Measurements from ENCODE around the gene TOR1AIP1.

TOR1AIP1 gene

DNA sequence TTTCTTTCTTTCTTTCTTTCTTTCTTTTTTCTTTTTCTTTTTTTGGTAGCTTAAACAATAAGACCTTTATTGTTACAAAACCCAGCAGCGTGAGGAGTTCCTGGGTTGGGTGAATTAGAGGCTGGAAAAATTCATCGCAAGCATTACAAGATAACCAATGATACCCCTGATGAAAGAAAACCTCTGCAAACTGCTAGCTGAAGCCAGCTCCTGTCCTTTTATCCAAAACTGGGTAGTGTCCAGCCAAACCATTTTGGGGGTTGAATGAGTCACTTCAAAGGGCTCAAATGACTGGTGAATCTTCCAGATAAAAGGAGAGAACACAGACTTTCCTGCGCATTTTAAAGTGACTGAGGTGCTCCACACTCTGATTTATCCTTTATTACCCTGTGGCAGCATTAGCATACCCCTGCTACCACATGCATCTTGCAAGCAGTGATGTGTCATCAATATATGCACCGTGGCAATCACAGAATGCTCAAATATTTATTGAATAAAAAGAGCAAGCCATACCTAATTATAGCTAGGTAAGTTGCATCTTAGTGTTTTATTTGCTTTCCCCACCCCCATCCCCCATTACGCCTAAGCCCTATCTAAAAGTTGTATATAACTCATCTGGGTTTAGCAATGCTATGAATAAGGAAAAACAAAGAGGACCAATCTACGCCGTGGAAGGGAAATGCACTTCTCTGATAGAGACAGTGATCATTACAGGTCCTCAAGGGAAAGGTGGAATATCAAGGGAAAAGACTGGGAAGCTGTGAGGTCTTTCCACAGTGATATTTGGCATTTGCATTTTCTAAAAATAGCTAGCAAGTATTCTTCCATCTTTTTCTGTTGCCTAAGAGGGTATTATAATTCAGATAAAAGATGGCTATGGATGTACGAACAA, 40.1 kb downstream of the TOR1AIP1 start:
- no peaks in the 10 kb centered on the region for H3K9me3 ChIP-seq (ENCODE audit: control insufficient read depth in 1 of 2, low read length in 2 of 2)
- peaks cover 17 to 26% of the 10 kb centered on the region in 2 donors for H3K36me3 ChIP-seq (ENCODE audit: control insufficient read depth in 1 of 2, insufficient read depth in 2 of 2, low read length in 2 of 2)
- H3K27me3 ChIP-seq (ENCODE audit: control insufficient read depth in 1 of 2, insufficient read depth in 2 of 2, low read length in 2 of 2): no peaks in the 10 kb centered on the region
- H3K27ac ChIP-seq (ENCODE audit: low read depth, low read length): no peak overlapping the region
- H3K4me1 ChIP-seq (ENCODE audit: control insufficient read depth in 1 of 2, insufficient read depth in 2 of 2, low read length in 2 of 2): no peaks in the 10 kb centered on the region
- no peak overlapping the region for H3K9ac ChIP-seq (ENCODE audit: low read depth in 1 of 2, low read length in 2 of 2)
- H3K4me3 ChIP-seq (ENCODE audit: low read depth in 1 of 2, low read length in 2 of 2): no peak overlapping the region

DNA sequence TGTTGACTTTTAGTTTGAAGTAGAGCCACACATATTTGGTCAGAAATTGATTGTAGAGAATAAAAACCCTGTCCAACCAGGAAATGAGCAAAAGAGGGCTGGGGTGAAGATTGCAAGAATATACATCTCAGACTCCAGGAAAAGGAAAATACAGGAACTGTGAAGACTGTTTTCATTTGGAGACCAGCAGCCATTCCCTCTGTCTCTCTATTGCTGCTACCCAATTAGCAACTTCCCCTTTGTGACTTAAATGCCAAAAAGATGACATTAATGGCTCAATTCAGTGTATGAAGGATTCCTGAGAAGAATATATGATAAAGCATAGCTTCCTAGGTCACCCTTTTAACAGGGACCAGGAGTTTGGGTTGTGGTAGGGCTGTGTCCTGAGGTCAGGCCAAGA, 40.9 kb downstream of the TOR1AIP1 start:
- no peaks in the 10 kb centered on the region for H3K4me1 ChIP-seq (ENCODE audit: control insufficient read depth in 1 of 2, insufficient read depth in 2 of 2, low read length in 2 of 2)
- peaks cover 9 to 18% of the 10 kb centered on the region in 2 donors for H3K36me3 ChIP-seq (ENCODE audit: control insufficient read depth in 1 of 2, insufficient read depth in 2 of 2, low read length in 2 of 2)
- no peaks in the 10 kb centered on the region for H3K27me3 ChIP-seq (ENCODE audit: control insufficient read depth in 1 of 2, insufficient read depth in 2 of 2, low read length in 2 of 2)
- H3K27ac ChIP-seq (ENCODE audit: low read depth, low read length): no peak overlapping the region
- H3K9me3 ChIP-seq (ENCODE audit: control insufficient read depth in 1 of 2, low read length in 2 of 2): no peaks in the 10 kb centered on the region
- H3K9ac ChIP-seq (ENCODE audit: low read depth in 1 of 2, low read length in 2 of 2): no peak overlapping the region
- H3K4me3 ChIP-seq (ENCODE audit: low read depth in 1 of 2, low read length in 2 of 2): no peak overlapping the region

DNA sequence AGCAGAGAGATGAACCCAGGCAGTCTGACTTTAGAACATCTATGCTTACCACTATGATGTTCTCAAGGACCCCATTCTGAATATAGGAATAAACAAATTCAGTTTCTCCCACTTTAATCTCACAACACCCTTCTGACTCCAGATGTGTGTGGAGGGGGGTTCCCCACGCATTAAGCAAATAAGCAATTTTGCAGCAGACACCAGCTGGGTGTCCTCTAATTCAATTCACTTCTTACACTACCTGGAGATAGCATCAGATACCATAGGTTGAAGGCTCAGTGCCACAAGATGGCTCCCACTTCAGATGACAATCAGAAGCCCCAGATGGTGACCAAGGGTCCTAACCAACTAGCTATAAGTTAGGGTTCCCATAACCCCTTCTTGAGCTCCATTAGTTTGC, 42.2 kb downstream of the TOR1AIP1 start:
- H3K9me3 ChIP-seq (ENCODE audit: control insufficient read depth in 1 of 2, low read length in 2 of 2): no peaks in the 10 kb centered on the region
- H3K9ac ChIP-seq (ENCODE audit: low read depth in 1 of 2, low read length in 2 of 2): no peak overlapping the region
- H3K27ac ChIP-seq (ENCODE audit: low read depth, low read length): no peak overlapping the region
- H3K27me3 ChIP-seq (ENCODE audit: control insufficient read depth in 1 of 2, insufficient read depth in 2 of 2, low read length in 2 of 2): no peaks in the 10 kb centered on the region
- H3K4me3 ChIP-seq (ENCODE audit: low read depth in 1 of 2, low read length in 2 of 2): no peak overlapping the region
- peaks cover under 1 to 7% of the 10 kb centered on the region in 2 donors for H3K36me3 ChIP-seq (ENCODE audit: control insufficient read depth in 1 of 2, insufficient read depth in 2 of 2, low read length in 2 of 2)
- no peaks in the 10 kb centered on the region for H3K4me1 ChIP-seq (ENCODE audit: control insufficient read depth in 1 of 2, insufficient read depth in 2 of 2, low read length in 2 of 2)

DNA sequence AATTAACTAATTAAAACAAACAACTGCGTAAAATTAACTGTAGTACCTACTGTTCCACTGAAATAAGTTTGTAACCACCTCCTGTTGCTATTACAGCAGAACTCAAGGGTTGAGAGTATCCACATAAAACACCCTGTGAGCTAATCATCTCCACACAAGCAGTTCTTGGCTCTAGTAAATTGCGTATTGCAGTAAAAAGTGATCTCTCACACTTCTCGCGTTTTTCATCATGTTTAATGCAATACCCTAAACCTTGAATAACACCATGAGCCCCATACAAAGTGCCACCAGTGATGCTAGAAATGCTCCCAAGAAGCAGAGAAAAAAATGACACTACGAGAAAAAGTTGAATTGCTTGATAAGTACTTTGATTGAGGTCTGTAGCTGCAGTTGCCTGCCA, 43.2 kb downstream of the TOR1AIP1 start:
- H3K9ac ChIP-seq (ENCODE audit: low read depth in 1 of 2, low read length in 2 of 2): no peak overlapping the region
- no peak overlapping the region for H3K27ac ChIP-seq (ENCODE audit: low read depth, low read length)
- H3K4me3 ChIP-seq (ENCODE audit: low read depth in 1 of 2, low read length in 2 of 2): no peak overlapping the region
- H3K36me3 ChIP-seq (ENCODE audit: control insufficient read depth in 1 of 2, insufficient read depth in 2 of 2, low read length in 2 of 2): peaks cover 0 to 4% of the 10 kb centered on the region in 2 donors
- H3K27me3 ChIP-seq (ENCODE audit: control insufficient read depth in 1 of 2, insufficient read depth in 2 of 2, low read length in 2 of 2): no peaks in the 10 kb centered on the region
- H3K4me1 ChIP-seq (ENCODE audit: control insufficient read depth in 1 of 2, insufficient read depth in 2 of 2, low read length in 2 of 2): peaks cover 0 to 4% of the 10 kb centered on the region in 2 donors
- H3K9me3 ChIP-seq (ENCODE audit: control insufficient read depth in 1 of 2, low read length in 2 of 2): no peaks in the 10 kb centered on the region

DNA sequence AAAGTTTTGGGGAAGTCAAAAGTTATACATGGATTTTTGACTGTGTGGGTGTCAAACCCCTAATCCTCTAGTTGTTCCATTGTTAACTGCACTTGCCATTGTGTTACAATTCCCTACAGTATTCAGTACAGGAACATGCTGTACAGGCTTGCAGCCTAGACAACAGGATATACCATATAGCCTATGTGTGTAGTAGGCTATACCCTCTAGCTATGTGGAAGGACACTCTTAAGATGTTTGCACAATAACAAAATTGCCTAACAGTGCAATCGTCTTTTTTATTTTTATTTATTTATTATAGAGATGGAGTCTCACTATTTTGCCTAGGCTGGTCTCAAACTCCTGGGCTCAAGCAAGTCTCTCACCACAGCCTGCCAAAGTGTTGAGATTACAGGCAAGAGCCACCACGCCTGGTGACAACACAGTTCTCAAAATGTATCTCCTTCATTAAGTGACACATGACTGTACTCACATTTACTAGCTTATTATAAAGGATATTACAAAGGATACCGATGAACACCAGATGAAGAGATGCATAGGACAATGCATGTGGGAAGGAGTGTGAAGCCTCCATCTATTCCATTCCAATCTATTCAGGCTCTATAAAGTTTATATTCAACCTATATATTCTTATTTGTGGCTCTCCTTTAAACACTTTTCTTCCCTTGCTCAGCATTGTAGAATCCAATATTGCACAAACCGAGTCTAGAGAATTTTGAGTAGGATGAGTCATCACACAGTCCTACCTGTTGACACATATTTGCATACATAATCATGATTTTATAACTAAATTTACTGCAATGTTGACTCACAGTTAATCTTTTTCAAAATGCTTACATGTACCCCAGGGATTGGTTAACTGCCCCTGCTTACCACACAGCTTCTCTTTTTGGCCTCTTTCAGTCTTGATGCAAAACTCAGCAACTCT, 44.1 kb downstream of the TOR1AIP1 start:
- Histone ChIP-seq H3K9ac (ENCODE audit: low read depth in 1 of 2, low read length in 2 of 2) (no peak overlapping the region), H3K27me3 (ENCODE audit: control insufficient read depth in 1 of 2, insufficient read depth in 2 of 2, low read length in 2 of 2) (no peaks in the 10 kb centered on the region), H3K9me3 (ENCODE audit: control insufficient read depth in 1 of 2, low read length in 2 of 2) (no peaks in the 10 kb centered on the region), H3K36me3 (ENCODE audit: control insufficient read depth in 1 of 2, insufficient read depth in 2 of 2, low read length in 2 of 2) (peaks cover 0 to 4% of the 10 kb centered on the region in 2 donors), H3K4me3 (ENCODE audit: low read depth in 1 of 2, low read length in 2 of 2) (no peak overlapping the region), H3K27ac (ENCODE audit: low read depth, low read length) (no peak overlapping the region), H3K4me1 (ENCODE audit: control insufficient read depth in 1 of 2, insufficient read depth in 2 of 2, low read length in 2 of 2) (peaks cover under 1 to 7% of the 10 kb centered on the region in 2 donors)

DNA sequence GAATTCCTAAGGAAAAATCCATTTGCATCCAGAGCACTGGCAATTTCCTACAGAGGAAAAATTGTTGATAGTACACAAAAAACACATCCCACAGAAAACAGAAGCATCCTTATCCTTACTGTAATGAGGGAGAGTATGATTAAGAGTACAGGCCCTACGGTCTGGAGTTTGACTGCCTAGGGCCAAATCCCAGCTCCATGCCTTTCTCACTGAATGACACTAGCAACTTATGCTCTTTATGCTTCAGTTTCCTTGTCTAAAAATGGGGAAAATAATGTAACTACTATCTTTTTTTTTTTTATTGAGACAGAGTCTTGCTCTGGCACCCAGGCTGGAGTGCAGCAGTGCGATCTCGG, 44.7 kb downstream of the TOR1AIP1 start:
- Histone ChIP-seq H3K36me3 (ENCODE audit: control insufficient read depth in 1 of 2, insufficient read depth in 2 of 2, low read length in 2 of 2) (peaks cover 0 to 4% of the 10 kb centered on the region in 2 donors), H3K27me3 (ENCODE audit: control insufficient read depth in 1 of 2, insufficient read depth in 2 of 2, low read length in 2 of 2) (no peaks in the 10 kb centered on the region), H3K27ac (ENCODE audit: low read depth, low read length) (no peak overlapping the region), H3K9me3 (ENCODE audit: control insufficient read depth in 1 of 2, low read length in 2 of 2) (no peaks in the 10 kb centered on the region), H3K9ac (ENCODE audit: low read depth in 1 of 2, low read length in 2 of 2) (no peak overlapping the region), H3K4me1 (ENCODE audit: control insufficient read depth in 1 of 2, insufficient read depth in 2 of 2, low read length in 2 of 2) (peaks cover 7% of the 10 kb centered on the region in 2 donors), H3K4me3 (ENCODE audit: low read depth in 1 of 2, low read length in 2 of 2) (no peak overlapping the region)

DNA sequence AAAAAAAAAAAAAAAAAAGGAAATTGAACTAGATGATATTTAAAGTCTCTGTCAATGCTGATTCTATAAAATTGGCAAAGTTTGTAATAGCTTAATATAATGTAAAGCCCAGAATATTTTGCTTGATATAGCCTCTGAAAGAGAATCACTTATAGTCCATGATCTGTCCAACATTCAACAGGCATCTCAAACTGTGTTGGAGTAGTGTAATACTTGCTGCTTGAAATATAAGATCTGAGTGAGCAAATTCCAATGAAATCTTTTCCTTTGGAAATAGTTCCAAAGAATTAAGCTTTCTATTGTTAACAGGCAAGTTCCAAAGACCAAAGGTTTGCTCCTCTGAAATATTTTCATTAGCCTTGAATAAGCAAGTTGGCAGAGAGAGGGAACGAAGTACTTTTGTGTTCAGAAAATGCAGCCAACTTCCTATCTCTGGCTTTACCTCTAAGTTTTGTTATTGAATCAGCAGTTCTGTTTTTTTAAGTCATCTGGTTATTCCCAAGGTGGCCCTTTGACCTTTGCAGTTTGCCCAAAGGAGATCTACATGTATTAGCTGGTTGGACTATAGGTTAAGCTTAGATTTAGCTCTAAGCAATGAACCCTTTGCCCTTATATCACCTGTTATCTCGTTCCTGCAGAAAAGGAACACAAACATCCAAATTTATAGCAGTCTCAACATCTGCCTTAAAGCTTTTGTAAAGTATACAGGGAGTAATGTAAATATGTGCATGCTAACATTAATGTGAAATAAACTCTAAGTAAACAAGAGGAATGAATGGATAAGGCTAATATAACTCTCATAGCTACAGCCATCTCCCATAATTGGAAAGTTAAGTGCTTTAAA, 48.1 kb downstream of the TOR1AIP1 start:
- no peaks in the 10 kb centered on the region for H3K36me3 ChIP-seq (ENCODE audit: control insufficient read depth in 1 of 2, insufficient read depth in 2 of 2, low read length in 2 of 2)
- H3K4me3 ChIP-seq (ENCODE audit: low read depth in 1 of 2, low read length in 2 of 2): no peak overlapping the region
- no peak overlapping the region for H3K27ac ChIP-seq (ENCODE audit: low read depth, low read length)
- H3K27me3 ChIP-seq (ENCODE audit: control insufficient read depth in 1 of 2, insufficient read depth in 2 of 2, low read length in 2 of 2): no peaks in the 10 kb centered on the region
- no peaks in the 10 kb centered on the region for H3K9me3 ChIP-seq (ENCODE audit: control insufficient read depth in 1 of 2, low read length in 2 of 2)
- peaks cover 7 to 9% of the 10 kb centered on the region in 2 donors for H3K4me1 ChIP-seq (ENCODE audit: control insufficient read depth in 1 of 2, insufficient read depth in 2 of 2, low read length in 2 of 2)
- no peak overlapping the region for H3K9ac ChIP-seq (ENCODE audit: low read depth in 1 of 2, low read length in 2 of 2)

DNA sequence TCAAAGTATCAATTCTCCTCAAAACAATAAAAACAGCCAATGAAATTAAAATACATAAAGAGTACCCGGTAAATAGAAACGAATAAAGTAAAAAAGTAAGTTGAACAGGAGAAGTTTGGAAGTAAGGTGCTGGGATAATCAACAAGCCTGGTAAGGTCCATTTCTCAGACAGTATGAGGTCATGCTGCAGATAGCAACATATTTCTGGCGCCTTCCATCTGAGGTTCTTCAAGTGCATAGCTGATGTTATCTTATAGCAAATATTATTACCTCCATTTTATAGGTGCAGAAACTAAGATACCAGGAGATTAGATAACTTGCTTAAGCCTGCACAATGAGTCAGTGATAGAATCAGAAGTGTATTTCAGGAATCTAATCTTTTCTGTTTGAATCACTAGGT, 48.8 kb downstream of the TOR1AIP1 start:
- Histone ChIP-seq H3K27ac (ENCODE audit: low read depth, low read length) (no peak overlapping the region), H3K36me3 (ENCODE audit: control insufficient read depth in 1 of 2, insufficient read depth in 2 of 2, low read length in 2 of 2) (no peaks in the 10 kb centered on the region), H3K4me1 (ENCODE audit: control insufficient read depth in 1 of 2, insufficient read depth in 2 of 2, low read length in 2 of 2) (peaks cover 7 to 9% of the 10 kb centered on the region in 2 donors), H3K27me3 (ENCODE audit: control insufficient read depth in 1 of 2, insufficient read depth in 2 of 2, low read length in 2 of 2) (no peaks in the 10 kb centered on the region), H3K9me3 (ENCODE audit: control insufficient read depth in 1 of 2, low read length in 2 of 2) (no peaks in the 10 kb centered on the region), H3K9ac (ENCODE audit: low read depth in 1 of 2, low read length in 2 of 2) (no peak overlapping the region), H3K4me3 (ENCODE audit: low read depth in 1 of 2, low read length in 2 of 2) (no peak overlapping the region)

DNA sequence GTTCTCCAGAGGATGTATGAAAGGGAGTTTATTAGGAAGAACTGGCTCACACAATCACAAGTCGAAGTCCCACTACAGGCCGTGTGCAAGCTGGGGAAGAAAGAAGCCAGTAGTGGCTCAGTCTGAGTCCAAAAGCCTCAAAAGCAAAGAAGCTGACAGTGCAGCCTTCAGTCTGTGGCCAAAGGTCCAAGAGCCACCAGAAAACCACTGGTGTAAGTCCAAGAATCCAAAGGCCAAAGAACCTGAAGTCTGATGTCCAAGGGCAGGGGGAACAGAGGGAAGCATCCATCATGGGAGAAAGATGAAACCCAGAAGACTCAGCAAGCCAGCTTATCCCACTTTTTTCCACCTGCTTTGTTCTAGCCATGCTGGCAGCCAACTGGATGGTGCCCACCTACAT, 51.1 kb downstream of the TOR1AIP1 start:
- H3K4me3 ChIP-seq (ENCODE audit: low read depth in 1 of 2, low read length in 2 of 2): no peak overlapping the region

More for the DNA sequence above, 51.1 kb downstream of the TOR1AIP1 start:
- Histone ChIP-seq H3K27me3 (ENCODE audit: control insufficient read depth in 1 of 2, insufficient read depth in 2 of 2, low read length in 2 of 2) (no peaks in the 10 kb centered on the region), H3K4me1 (ENCODE audit: control insufficient read depth in 1 of 2, insufficient read depth in 2 of 2, low read length in 2 of 2) (peaks cover 7 to 9% of the 10 kb centered on the region in 2 donors), H3K9ac (ENCODE audit: low read depth in 1 of 2, low read length in 2 of 2) (no peak overlapping the region), H3K9me3 (ENCODE audit: control insufficient read depth in 1 of 2, low read length in 2 of 2) (no peaks in the 10 kb centered on the region), H3K36me3 (ENCODE audit: control insufficient read depth in 1 of 2, insufficient read depth in 2 of 2, low read length in 2 of 2) (no peaks in the 10 kb centered on the region), H3K27ac (ENCODE audit: low read depth, low read length) (no peak overlapping the region)

Data from duodenal mucosa (tissue), 2 donors.